GM18868 (cell line): ENCODE data around the gene RNASEL.
A peak's percentile ranks its signal among the peaks of the same experiment; 100 is the strongest.
"Not testable (repeated sequence)": the region's sequence is repeated elsewhere in the genome, so short reads cannot be mapped to it uniquely, and the experiment has no call there.

Experiments
- ATAC-seq: cut with Tn5 transposase; IDR thresholded peaks from one replicate; pipeline ENCODE4 v1.9.1; 2021; ENCODE audit warnings: mild to moderate bottlenecking, moderate library complexity; ENCODE audit not compliant: unreplicated experiment

The RNASEL gene

GRCh38 chr1:182588500-182589396 lies at the start of gene RNASEL:
RNASEL (minus strand) TSS chr1:182589256; CDS start chr1:182586806, 2,450 bp downstream.
- ATAC-seq = peak; percentile 85

- ATAC-seq = no peak
Measured at GRCh38 chr1:182637769-182638168, 48.7 kb upstream of the RNASEL start.

- no peak for ATAC-seq
Measured at GRCh38 chr1:182635871-182636270, 46.8 kb upstream of the RNASEL start.

GRCh38 chr1:182634306-182635072 lies 45.4 kb upstream of the RNASEL start:
- no peak for ATAC-seq

- ATAC-seq = no peak
Measured at GRCh38 chr1:182633657-182634281, 44.7 kb upstream of the RNASEL start.

GRCh38 chr1:182633031-182633430 lies 44.0 kb upstream of the RNASEL start:
- no peak for ATAC-seq

- not testable (repeated sequence) for ATAC-seq
Measured at GRCh38 chr1:182632441-182632857, 43.4 kb upstream of the RNASEL start.

GRCh38 chr1:182631954-182632353 lies 42.9 kb upstream of the RNASEL start:
- ATAC-seq = no peak

GRCh38 chr1:182631053-182631677 lies 42.1 kb upstream of the RNASEL start:
- no peak for ATAC-seq

GRCh38 chr1:182630586-182630985 lies 41.5 kb upstream of the RNASEL start:
- no peak for ATAC-seq

- ATAC-seq = peak; percentile 64
Measured at GRCh38 chr1:182629499-182630096, 40.5 kb upstream of the RNASEL start.

GRCh38 chr1:182629080-182629479 lies 40.0 kb upstream of the RNASEL start:
- ATAC-seq = no peak

GRCh38 chr1:182628657-182629056 lies 39.6 kb upstream of the RNASEL start:
- no peak for ATAC-seq

GRCh38 chr1:182627622-182628021 lies 38.6 kb upstream of the RNASEL start:
- ATAC-seq = no peak

- ATAC-seq = no peak
Measured at GRCh38 chr1:182626527-182626926, 37.5 kb upstream of the RNASEL start.

GRCh38 chr1:182625719-182626504 lies 36.9 kb upstream of the RNASEL start:
- ATAC-seq = no peak

- ATAC-seq = no peak
Measured at GRCh38 chr1:182625024-182625423, 36.0 kb upstream of the RNASEL start.

GRCh38 chr1:182624577-182624976 lies 35.5 kb upstream of the RNASEL start:
- no peak for ATAC-seq

- peak; percentile 55 for ATAC-seq
Measured at GRCh38 chr1:182622901-182623528, 34.0 kb upstream of the RNASEL start.
